Natural killer cell (primary cell): ENCODE data around the gene F5. TPM values are rescaled to one million over a fixed set of nuclear protein-coding genes. Genes with fewer than 3 reads are reported as not detected.

Source experiments
- ATAC-seq, 3 donors: fragments of 150-1000 bp in 2 of 3; fragments of 200-7000 bp in 1 of 3; cut with Tn5 transposase; 1 replicate in 1 of 3; 2 replicates in 2 of 3; pipeline ENCODE4 v1.10.0; 2021; ENCODE audit warnings: mild to moderate bottlenecking in 2 of 3, moderate library complexity in 2 of 3
- DNase-seq, 2 donors: peaks; one replicate each; pipeline versions ENCODE4 v3.0.0 to v3.0.0-alpha.2; 2013 to 2021; ENCODE audit warnings: mixed read lengths in 1 of 2
- H3K27ac ChIP-seq: one replicate; pipeline ENCODE4 v1.5.1; 2013; ENCODE audit warnings: mild to moderate bottlenecking, low read length
- H3K27me3 ChIP-seq: one replicate; pipeline ENCODE4 v1.6.1; 2013; ENCODE audit warnings: low read length; ENCODE audit not compliant: control insufficient read depth, insufficient read depth
- H3K36me3 ChIP-seq: one replicate; pipeline ENCODE4 v1.6.1; 2013; ENCODE audit warnings: low read length; ENCODE audit not compliant: control insufficient read depth, insufficient read depth
- H3K4me1 ChIP-seq: one replicate; pipeline ENCODE4 v1.6.1; 2013; ENCODE audit warnings: low read length; ENCODE audit not compliant: control insufficient read depth, insufficient read depth
- H3K4me3 ChIP-seq: one replicate; pipeline ENCODE4 v1.5.1; 2013; ENCODE audit warnings: low read length
- H3K9me3 ChIP-seq: one replicate; pipeline ENCODE4 v1.6.1; 2013; ENCODE audit warnings: low read length; ENCODE audit not compliant: control insufficient read depth, insufficient read depth
- H3K27ac Mint-ChIP-seq, 2 donors: one replicate each; pipeline ENCODE4 v1.8.0; 2022; ENCODE audit warnings: mild to moderate bottlenecking in 2 of 2, mixed read lengths in 2 of 2, moderate library complexity in 1 of 2
- H3K27me3 Mint-ChIP-seq, 2 donors: one replicate each; pipeline ENCODE4 v1.8.0; 2022; ENCODE audit warnings: low read depth in 2 of 2, mixed read lengths in 2 of 2
- H3K36me3 Mint-ChIP-seq: one replicate; pipeline ENCODE4 v1.8.0; 2022; ENCODE audit warnings: mixed read lengths
- H3K4me1 Mint-ChIP-seq, 2 donors: one replicate each; pipeline ENCODE4 v1.8.0; 2022; ENCODE audit warnings: mixed read lengths in 2 of 2
- H3K4me3 Mint-ChIP-seq: one replicate; pipeline ENCODE4 v1.8.0; 2022; ENCODE audit warnings: mild to moderate bottlenecking, moderate library complexity, mixed read lengths
- H3K9me3 Mint-ChIP-seq, 2 donors: one replicate each; pipeline ENCODE4 v1.8.0; 2022; ENCODE audit warnings: mixed read lengths in 2 of 2
- WGBS: methylation state at CpG from one replicate; pipeline ENCODE4 v1.1.7; 2013; ENCODE audit warnings: missing lambda C conversion rate; ENCODE audit not compliant: insufficient coverage; 5-methylcytosine and 5-hydroxymethylcytosine counted together
- intact Hi-C: fragments of 100-400 bp; cut with micrococcal nuclease; formaldehyde crosslinking; loops from one replicate; pipeline ENCODE4 v1.14.2; 2022
- total RNA-seq, 4 donors: library from RNA; stranded (reverse); fragments of 120-200 nt in 1 of 4; gene quantifications; one replicate each; pipeline versions ENCODE4 v1.2.3 to v1.2.4, GENCODE V29; 2013 to 2022
- TF ChIP-seq, protein P1 (sequence below): fragments of 200-600 bp; IDR thresholded peaks from one replicate; pipeline ENCODE4 v1.8.0; 2022; ENCODE audit warnings: antibody characterized with exemption

Gene F5
- total RNA-seq = 1 to 10 TPM in 1 of 3 donors, under 1 TPM in 2; 0.02 to 1.7 (median 0.45) TPM
- 0.45 TPM for total RNA-seq (2013)

DNA sequence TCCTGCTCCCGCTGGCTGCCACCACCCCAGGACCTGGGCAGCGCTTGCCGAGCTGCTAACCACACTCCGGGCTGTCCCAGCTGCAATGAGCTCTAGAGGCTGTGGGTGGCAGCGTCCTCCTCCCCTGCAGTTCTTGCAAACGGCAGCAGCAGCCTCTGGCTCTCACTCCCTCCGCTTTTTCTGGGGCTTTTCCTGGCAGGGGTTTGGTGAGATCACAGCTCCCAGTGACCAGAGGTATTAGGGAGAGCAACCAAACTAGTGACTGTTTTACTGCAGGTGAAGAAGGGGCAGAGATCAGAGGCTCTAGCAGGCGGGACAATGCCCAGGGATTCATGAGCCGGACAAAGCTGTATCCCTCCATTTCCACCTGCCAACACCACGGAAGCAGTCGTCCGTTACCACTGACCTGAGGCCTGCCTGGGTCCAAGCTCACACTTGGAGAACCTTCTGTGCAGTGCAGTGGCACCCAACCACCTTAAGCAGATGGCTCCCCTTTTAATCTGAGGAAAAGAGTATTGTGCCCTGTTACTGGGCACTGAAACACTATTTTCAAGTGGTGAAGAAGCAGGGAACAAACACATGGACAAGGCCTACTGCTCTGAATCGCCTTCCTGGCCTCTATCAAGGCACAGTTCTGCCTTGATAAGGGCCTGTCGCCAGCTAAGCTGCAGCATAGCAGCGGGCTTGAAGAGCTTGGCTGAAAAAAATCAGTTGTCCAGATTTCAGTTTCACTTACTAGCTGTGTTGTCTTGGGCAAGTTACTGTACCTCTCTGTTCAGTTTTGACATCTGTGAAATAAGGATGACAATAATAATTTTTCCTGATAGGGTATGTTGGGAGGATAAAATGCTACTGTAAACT, at the start of gene F5:
Gene F5, minus strand, starts transcription at position 87 of the 861 bp plus-strand sequence. CDS start 95 bp downstream, outside the sequence.
- ATAC-seq = peak; percentile 97 to 100 (median 99)
- Mint-ChIP-seq H3K9me3 (no peaks in the 10 kb centered on the region), H3K27me3 (peaks cover 16 to 28% of the 10 kb centered on the region in 2 donors), H3K4me1 (peaks cover 7 to 13% of the 10 kb centered on the region in 2 donors), H3K4me3 (peak within 1 kb of the TSS; percentile 51), H3K36me3 (no peaks in the 10 kb centered on the region), H3K27ac (peak within 1 kb of the TSS in 1 of 2 donors; percentile 37)
- Histone ChIP-seq H3K4me1 (peaks cover 12% of the 10 kb centered on the region), H3K27me3 (peaks cover 14% of the 10 kb centered on the region), H3K9me3 (no peaks in the 10 kb centered on the region), H3K4me3 (no peak within 1 kb of the TSS), H3K27ac (no peak within 1 kb of the TSS), H3K36me3 (no peaks in the 10 kb centered on the region)
- TF ChIP-seq, protein P1, sequence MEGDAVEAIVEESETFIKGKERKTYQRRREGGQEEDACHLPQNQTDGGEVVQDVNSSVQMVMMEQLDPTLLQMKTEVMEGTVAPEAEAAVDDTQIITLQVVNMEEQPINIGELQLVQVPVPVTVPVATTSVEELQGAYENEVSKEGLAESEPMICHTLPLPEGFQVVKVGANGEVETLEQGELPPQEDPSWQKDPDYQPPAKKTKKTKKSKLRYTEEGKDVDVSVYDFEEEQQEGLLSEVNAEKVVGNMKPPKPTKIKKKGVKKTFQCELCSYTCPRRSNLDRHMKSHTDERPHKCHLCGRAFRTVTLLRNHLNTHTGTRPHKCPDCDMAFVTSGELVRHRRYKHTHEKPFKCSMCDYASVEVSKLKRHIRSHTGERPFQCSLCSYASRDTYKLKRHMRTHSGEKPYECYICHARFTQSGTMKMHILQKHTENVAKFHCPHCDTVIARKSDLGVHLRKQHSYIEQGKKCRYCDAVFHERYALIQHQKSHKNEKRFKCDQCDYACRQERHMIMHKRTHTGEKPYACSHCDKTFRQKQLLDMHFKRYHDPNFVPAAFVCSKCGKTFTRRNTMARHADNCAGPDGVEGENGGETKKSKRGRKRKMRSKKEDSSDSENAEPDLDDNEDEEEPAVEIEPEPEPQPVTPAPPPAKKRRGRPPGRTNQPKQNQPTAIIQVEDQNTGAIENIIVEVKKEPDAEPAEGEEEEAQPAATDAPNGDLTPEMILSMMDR = peak; percentile 58
- intact Hi-C loops = loop anchor here (1.0 kb wide), 2 partner anchors 126 to 223 kb away; no protein-coding TSS in a partner anchor
- peak; percentile 50 to 85 for DNase-seq
- WGBS = 38% methylated on average over 15 of the region's 15 CpGs

DNA sequence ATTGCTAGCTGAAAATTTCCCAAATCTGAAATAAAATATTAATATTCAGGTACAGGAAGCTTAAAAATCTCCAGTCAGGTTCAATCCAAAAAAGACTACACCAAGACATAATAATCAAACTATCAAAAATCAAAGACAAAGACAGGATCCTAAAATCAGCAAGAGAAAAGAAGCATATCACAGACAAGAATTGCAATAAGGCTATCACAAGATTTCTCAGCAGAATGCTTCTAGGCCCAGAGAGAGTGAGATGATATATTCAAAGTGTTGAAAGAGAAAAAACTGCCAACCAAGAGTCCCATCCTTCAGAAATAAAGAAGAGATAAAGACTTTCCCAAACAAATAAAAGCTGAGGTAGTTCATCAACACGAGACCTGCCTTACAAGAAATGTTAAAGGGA, 48.6 kb upstream of the F5 start:
- DNase-seq = no peak

DNA sequence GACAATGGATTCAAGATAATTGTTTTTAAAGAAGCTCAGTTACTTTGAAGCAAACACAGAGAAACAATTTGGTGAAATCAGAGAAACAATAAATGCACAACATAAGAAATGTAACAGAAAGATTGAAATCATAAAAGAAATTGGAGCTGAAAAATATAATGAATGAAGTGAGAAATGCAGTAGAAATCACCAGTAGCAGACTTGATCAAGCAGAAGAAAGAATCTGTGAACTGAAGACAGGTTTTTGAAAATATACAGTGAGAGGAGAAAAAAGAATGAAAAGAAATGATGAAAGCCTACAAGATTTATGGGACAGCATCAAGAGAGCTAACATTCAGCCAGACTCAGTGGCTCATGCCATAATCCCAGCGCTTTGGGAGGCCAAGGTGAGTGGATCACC, 47.9 kb upstream of the F5 start:
- Histone ChIP-seq H3K4me1 (no peaks in the 10 kb centered on the region), H3K27ac (no peak overlapping the region), H3K4me3 (no peak overlapping the region), H3K27me3 (no peaks in the 10 kb centered on the region), H3K9me3 (peaks cover 15% of the 10 kb centered on the region), H3K36me3 (no peaks in the 10 kb centered on the region)
- DNase-seq (no peak), ATAC-seq (no peak)
- H3K27me3 Mint-ChIP-seq = no peaks in the 10 kb centered on the region
- 100% methylated on average over 1 of the region's 1 CpG for WGBS
- no peak overlapping the region for H3K27ac Mint-ChIP-seq
- peaks cover 6 to 9% of the 10 kb centered on the region in 2 donors for H3K9me3 Mint-ChIP-seq
- TF ChIP-seq, protein P1 = no peak
- H3K36me3 Mint-ChIP-seq = peaks cover 26% of the 10 kb centered on the region
- H3K4me1 Mint-ChIP-seq = peaks cover 0 to 6% of the 10 kb centered on the region in 2 donors
- H3K4me3 Mint-ChIP-seq = no peak overlapping the region
- intact Hi-C loops = no loop called here

More for the DNA sequence above, 48.6 kb upstream of the F5 start:
- H3K36me3 ChIP-seq = no peaks in the 10 kb centered on the region
- no peaks in the 10 kb centered on the region for H3K27me3 Mint-ChIP-seq
- intact Hi-C loops = no loop called here
- H3K36me3 Mint-ChIP-seq = peaks cover 26% of the 10 kb centered on the region
- no peak overlapping the region for H3K4me3 Mint-ChIP-seq
- H3K27ac Mint-ChIP-seq = no peak overlapping the region
- H3K9me3 Mint-ChIP-seq = peaks cover 6 to 9% of the 10 kb centered on the region in 2 donors
- H3K9me3 ChIP-seq = peaks cover 15% of the 10 kb centered on the region
- no CpG with 5 or more reads among the region's 1 CpG for WGBS
- TF ChIP-seq, protein P1 = no peak
- no peak for ATAC-seq
- H3K4me3 ChIP-seq = no peak overlapping the region
- H3K4me1 Mint-ChIP-seq = peaks cover 6 to 8% of the 10 kb centered on the region in 2 donors
- no peaks in the 10 kb centered on the region for H3K27me3 ChIP-seq
- no peaks in the 10 kb centered on the region for H3K4me1 ChIP-seq
- H3K27ac ChIP-seq = no peak overlapping the region
